ENCODE results near the gene ETF1.

ETF1 gene

GRCh38 chr5:138504799-138505198 is 38.2 kb downstream of the ETF1 start:
- DNase-seq (ENCODE audit: low read depth) = no peak
- no peak for TF ChIP-seq CTCF (IDR thresholded peaks at IDR 0.05; ENCODE audit: low read depth, low read length, missing control alignments)
- no peak overlapping the region for H3K4me3 ChIP-seq (ENCODE audit: low read depth, low read length)

GRCh38 chr5:138503487-138504270 is 39.4 kb downstream of the ETF1 start:
- DNase-seq (ENCODE audit: low read depth) = peak; percentile 8
- no peak overlapping the region for H3K4me3 ChIP-seq (ENCODE audit: low read depth, low read length)
- peak; percentile 74 for TF ChIP-seq CTCF (IDR thresholded peaks at IDR 0.05; ENCODE audit: low read depth, low read length, missing control alignments)

GRCh38 chr5:138502521-138502920 is 40.5 kb downstream of the ETF1 start:
- DNase-seq (ENCODE audit: low read depth) = no peak
- no peak for TF ChIP-seq CTCF (IDR thresholded peaks at IDR 0.05; ENCODE audit: low read depth, low read length, missing control alignments)
- H3K4me3 ChIP-seq (ENCODE audit: low read depth, low read length) = no peak overlapping the region

- no peak for TF ChIP-seq CTCF (IDR thresholded peaks at IDR 0.05; ENCODE audit: low read depth, low read length, missing control alignments)
- DNase-seq (ENCODE audit: low read depth) = no peak
- H3K4me3 ChIP-seq (ENCODE audit: low read depth, low read length) = no peak overlapping the region
Measured at GRCh38 chr5:138502121-138502520, 40.9 kb downstream of the ETF1 start.

- TF ChIP-seq CTCF (IDR thresholded peaks at IDR 0.05; ENCODE audit: low read depth, low read length, missing control alignments) = no peak
- no peak for DNase-seq (ENCODE audit: low read depth)
- no peak overlapping the region for H3K4me3 ChIP-seq (ENCODE audit: low read depth, low read length)
Measured at GRCh38 chr5:138498376-138498775, 44.7 kb downstream of the ETF1 start.

GRCh38 chr5:138495351-138495750 is 47.7 kb downstream of the ETF1 start:
- H3K4me3 ChIP-seq (ENCODE audit: low read depth, low read length) = no peak overlapping the region
- TF ChIP-seq CTCF (IDR thresholded peaks at IDR 0.05; ENCODE audit: low read depth, low read length, missing control alignments) = no peak
- DNase-seq (ENCODE audit: low read depth) = no peak

- DNase-seq (ENCODE audit: low read depth) = no peak
- peak overlapping the region; percentile 61; the same call in 1 of the 2 replicates for H3K4me3 ChIP-seq (ENCODE audit: low read depth, low read length)
- no peak for TF ChIP-seq CTCF (IDR thresholded peaks at IDR 0.05; ENCODE audit: low read depth, low read length, missing control alignments)
Measured at GRCh38 chr5:138492560-138493045, 50.4 kb downstream of the ETF1 start.
